Activated T-helper 1 cell treated with anti-CD3 and anti-CD28 coated beads, Interleukin-2, amount 50 U/mL, for 16 hours (primary cell): ENCODE data around the gene MAGI1.

ENCODE experiments used
- DNase-seq, 2 donors: peaks; one replicate each; pipeline ENCODE4 v3.0.0-alpha.2; 2020; ENCODE audit warnings: low read depth in 1 of 2, low spot score in 1 of 2

The MAGI1 gene

GRCh38 chr3:65343026-65343425, 695.7 kb downstream of the MAGI1 start:
- no peak for DNase-seq

- no peak for DNase-seq
Observed at GRCh38 chr3:65342084-65342683, 696.5 kb downstream of the MAGI1 start.

- DNase-seq, result no peak
Observed at GRCh38 chr3:65339192-65339740, 699.5 kb downstream of the MAGI1 start.

- DNase-seq, result no peak
Observed at GRCh38 chr3:65338571-65338970, 700.1 kb downstream of the MAGI1 start.

GRCh38 chr3:65335587-65335986, 703.1 kb downstream of the MAGI1 start:
- DNase-seq, result no peak

GRCh38 chr3:65334045-65334665, 704.6 kb downstream of the MAGI1 start:
- DNase-seq, result no peak

GRCh38 chr3:65331730-65332129, 707.0 kb downstream of the MAGI1 start:
- DNase-seq, result no peak

GRCh38 chr3:65330072-65330471, 708.6 kb downstream of the MAGI1 start:
- DNase-seq, result no peak

GRCh38 chr3:65328148-65328547, 710.6 kb downstream of the MAGI1 start:
- DNase-seq, result no peak

- no peak for DNase-seq
Observed at GRCh38 chr3:65326574-65326973, 712.1 kb downstream of the MAGI1 start.

GRCh38 chr3:65322910-65323309, 715.8 kb downstream of the MAGI1 start:
- no peak for DNase-seq

- no peak for DNase-seq
Observed at GRCh38 chr3:65318231-65318630, 720.5 kb downstream of the MAGI1 start.

- DNase-seq, result no peak
Observed at GRCh38 chr3:65314916-65315315, 723.8 kb downstream of the MAGI1 start.

GRCh38 chr3:65314269-65314668, 724.4 kb downstream of the MAGI1 start:
- DNase-seq, result no peak

GRCh38 chr3:65313666-65314065, 725.1 kb downstream of the MAGI1 start:
- DNase-seq, result no peak

- no peak for DNase-seq
Observed at GRCh38 chr3:65305836-65306235, 732.9 kb downstream of the MAGI1 start.
